NCI-H82 treated with DMSO at 0.1 percent for 48 hours (cell line): ENCODE data around the gene DOK5.

ENCODE experiments used
- DNase-seq: peaks from one replicate; lab custom pipeline; 2025; ENCODE audit not compliant: unreplicated experiment; lab: John Stamatoyannopoulos, UW

DOK5 gene

GRCh38 chr20:54556406-54556805 lies 81.0 kb downstream of the DOK5 start:
- DNase-seq = no peak

DNA sequence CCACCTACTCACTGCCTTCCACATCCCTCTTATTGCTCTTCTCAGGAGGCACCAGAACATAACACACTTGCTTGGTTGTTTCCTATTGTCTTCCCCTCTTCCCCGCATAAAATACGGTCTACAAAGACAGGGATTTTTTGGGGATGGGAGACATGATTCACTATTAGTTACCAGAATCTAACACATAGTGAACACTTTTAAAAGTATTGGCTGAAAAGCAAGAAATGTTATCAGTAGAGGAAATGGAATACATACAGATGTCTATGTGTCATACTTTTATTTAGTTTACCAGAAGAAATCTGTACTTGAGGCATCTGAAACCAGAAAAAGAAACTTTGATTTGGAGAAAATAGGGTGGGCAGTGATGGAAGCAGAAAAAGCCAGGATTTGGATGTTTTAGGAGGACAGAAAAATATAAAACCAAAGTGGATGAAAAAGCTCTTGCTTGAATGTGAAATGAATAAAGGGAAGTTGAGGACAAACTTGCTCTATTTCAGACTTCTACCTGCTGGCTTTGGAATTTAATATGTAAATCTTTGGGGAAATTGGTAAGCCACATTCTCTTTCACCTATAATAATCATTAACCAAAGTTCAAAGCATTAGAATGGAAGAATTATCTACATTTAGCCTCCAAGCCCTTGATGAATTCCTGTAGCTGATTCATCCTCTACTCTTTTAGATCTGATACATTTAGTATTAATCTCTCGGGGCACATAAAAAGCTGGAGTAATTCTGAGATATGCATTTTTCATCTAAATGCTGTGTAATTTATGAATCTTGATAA lies 82.6 kb downstream of the DOK5 start:
- DNase-seq = no peak

DNA sequence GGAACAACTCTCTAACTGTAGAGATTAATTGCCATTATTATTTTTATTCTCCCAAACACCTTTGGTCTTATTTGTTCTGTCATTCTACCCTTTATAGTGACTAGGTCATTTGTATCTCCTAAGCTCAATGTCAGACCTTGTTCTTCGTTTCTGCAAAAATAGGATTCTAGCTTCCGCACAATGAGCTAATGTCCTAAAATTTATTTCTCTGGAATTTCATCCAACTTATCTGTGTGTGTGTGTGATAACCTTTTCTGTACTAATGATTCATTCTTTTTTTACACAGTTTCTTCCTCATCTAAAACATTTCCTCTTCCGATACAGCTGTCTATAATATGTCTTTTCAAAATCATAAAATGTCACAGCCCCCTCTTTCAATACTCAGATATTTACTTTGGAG lies 84.5 kb downstream of the DOK5 start:
- DNase-seq = no peak

GRCh38 chr20:54560357-54560756 lies 85.0 kb downstream of the DOK5 start:
- no peak for DNase-seq

DNA sequence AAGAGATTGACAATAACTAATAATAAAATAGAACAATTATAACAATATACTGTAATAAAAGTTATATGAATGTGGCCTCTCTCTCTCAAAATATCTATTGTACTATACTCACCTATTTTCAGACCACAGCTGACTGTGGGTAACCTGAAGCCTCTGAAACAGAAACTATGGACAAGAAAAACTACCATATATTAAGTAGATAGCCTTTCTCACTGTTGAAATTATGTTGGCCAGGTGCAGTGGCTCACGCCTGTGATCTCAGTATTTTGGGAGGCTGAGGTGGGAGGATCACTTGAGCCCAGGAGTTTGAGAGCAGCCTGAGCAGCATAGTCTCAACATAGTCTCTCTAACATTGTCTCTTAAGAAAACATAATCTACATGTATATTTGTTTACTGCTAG lies 89.9 kb downstream of the DOK5 start:
- DNase-seq = no peak

DNA sequence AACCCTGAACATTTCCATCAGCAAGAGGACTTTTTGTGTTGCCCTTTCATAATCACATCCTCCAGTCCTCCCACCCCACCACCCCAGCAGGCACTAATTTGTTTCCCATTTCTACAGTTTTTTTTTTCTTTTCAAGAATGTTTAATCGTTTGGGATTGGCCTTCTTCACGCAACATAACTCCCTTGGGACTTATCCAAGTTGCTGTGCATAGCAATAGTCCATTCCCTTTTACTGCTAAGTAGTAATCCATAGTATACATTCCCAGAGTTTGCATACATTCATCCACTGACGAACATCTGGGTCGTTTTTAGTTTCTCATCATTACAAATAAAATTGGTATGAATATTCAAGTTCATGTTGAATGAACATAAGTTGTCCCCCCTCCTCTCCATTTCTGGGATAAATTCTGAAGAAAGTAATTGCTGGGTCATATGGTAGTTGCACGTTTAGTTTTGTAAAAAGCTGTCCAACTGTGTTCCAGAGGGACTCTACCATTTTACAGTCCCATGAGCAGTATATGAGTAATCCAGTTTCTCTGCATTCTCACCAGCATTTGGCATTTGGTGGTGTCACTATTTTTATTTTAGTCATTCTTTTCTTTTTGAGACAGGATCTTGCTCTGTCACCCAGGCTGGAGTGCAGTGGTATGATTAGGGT lies 90.8 kb downstream of the DOK5 start:
- DNase-seq = no peak

DNA sequence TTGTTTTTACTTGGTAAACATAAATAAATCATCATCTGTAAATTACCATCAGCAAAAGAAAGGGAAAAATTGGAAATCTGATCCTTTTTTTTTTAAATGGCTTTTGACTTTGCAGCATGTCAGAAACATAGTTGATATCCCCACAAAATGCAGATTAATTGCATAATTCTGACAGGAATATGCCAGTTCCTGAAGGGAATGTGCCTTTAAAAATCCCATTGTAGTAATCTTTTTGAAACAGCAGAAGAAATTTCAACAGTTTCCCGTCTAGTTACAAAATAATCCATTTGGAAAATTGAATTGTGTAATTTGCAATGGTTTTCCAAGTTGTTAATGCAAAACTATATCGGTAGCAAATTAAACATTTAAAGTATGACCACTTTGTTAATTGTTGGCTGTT lies 95.2 kb downstream of the DOK5 start:
- DNase-seq = no peak

DNA sequence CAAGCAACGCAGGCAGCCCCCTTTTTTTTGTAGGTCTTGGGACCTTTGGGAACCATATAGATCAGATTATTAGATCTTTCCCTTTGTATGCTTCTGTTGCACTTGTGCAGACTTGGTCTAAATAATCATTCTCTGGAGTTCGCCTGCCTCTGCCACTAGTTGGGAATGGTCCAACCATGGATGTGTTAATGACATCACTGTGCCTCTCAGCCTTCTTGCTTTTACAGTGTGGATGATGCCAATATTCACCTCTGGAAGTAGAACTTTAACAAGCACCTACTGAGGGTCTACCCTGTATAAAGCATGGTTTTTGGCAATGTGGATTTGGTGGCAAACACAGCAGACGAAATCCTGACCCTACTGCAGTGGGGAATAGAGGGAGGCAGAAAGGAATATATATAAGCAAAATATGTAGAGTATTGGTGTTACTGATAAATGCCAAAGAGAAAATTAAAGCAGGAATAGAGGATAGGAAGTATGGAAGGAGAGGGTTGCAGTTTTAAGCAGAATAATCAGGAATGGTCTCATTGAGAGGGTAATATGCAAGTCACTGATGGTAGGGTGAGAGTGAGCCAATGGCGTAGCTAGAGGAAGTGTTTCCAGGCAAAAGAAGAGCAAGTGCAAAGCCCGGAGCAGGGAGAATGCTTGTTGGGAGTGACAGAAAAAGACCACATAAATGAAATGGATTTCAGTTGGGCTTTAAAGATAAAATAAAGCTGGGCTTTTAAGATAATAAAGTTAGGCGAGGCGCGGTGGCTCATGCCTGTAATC lies 97.5 kb downstream of the DOK5 start:
- DNase-seq = no peak

DNA sequence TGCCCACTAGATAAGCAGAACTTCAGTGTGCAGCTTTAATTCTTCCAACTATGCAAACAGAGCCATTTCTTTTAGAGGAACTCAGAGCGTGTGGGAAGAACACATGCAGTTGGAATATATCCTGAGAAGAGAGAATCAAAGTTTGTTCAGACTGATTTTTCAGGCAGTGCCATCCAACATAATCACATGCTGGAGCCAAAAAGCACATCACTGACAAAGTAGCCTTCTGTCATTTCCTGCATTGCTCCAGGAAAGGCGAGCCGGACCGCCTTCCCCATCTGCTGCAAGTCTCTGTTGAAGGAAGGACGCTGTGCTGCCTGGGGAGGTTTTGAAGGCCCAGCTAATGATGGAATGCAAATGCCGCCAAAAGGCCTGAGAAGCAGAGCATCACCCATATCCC lies 98.4 kb downstream of the DOK5 start:
- no peak for DNase-seq

- no peak for DNase-seq
These were observed 101.1 kb downstream of the DOK5 start for GRCh38 chr20:54576518-54576917.

- DNase-seq = no peak
These were observed 102.2 kb downstream of the DOK5 start for GRCh38 chr20:54577637-54578036.

- DNase-seq = no peak
These were observed 109.8 kb downstream of the DOK5 start for GRCh38 chr20:54585217-54585616.

DNA sequence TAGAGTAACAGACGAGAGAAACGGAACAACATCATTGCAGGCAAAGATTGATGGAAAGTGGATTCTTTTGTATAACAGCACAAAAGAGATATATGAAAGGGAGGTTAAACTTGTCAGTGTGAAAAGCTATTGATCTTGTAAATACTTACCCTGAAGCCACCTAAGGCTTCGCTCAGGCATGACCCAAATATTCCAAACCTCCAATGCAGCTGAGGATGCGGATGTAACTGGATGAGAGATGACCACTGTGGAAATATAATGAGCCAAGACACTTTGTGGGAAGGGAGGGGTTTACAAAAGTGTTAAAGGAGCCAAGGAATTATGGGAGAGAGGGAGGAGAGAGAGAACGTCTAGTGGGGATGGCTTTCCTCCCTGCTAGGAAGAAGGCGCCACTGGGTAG lies 112.0 kb downstream of the DOK5 start:
- no peak for DNase-seq

GRCh38 chr20:54589402-54590030 lies 114.1 kb downstream of the DOK5 start:
- no peak for DNase-seq

GRCh38 chr20:54590856-54591255 lies 115.5 kb downstream of the DOK5 start:
- no peak for DNase-seq

- DNase-seq = no peak
These were observed 121.3 kb downstream of the DOK5 start for GRCh38 chr20:54596651-54597050.

- DNase-seq = no peak
These were observed 123.0 kb downstream of the DOK5 start for GRCh38 chr20:54598352-54598751.

DNA sequence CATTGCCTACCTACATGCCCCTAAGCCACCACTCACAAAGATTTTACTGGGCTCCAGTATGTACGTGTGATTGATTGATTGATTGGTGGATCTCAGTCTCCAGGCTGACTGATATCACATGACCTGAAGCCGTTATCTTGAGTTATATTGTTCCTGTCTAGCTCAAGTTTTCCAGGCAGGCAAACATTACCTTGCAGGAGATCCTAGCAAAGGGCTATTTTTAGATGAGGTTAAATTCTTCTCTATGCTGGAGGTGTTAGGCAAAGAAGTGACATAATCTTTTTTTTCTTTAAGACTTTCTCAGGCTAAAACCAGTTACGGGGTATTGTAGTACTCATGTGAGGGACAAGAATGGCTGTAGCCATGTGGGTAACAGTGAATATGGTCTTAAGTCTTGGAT lies 125.2 kb downstream of the DOK5 start:
- DNase-seq = no peak

DNA sequence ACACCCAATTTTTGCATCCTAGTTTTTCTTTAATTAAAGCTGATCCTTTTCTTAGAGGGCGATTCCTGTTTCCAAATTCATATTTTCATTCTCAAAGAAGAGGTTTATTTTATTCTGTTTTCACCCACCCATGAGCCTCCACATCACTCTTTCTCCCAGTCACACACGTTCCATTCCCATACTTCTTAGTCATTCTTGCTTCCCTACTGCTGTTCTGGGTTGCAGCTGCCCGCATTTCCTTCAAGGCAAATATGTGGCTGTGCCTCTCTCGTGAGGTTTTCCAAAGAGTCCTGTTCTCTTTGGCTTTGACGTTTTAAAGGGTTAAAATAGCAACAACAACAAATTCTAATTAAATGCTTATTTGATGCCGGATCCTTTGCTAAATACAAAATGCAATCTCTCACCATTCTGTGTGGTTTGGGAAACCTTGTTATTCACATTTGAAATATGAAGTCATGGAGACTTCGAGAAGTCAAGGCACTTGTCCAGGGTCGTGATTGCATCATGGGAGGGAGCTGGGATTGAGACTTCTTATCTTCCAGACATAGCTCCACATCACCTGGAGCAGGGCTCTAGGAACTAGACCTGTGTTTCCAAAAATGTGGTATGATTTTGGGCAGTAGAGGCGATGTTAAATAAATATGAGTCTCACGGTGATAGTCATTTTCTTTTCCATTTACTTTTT lies 126.6 kb downstream of the DOK5 start:
- no peak for DNase-seq

GRCh38 chr20:54605319-54605718 lies 129.9 kb downstream of the DOK5 start:
- DNase-seq = no peak

DNA sequence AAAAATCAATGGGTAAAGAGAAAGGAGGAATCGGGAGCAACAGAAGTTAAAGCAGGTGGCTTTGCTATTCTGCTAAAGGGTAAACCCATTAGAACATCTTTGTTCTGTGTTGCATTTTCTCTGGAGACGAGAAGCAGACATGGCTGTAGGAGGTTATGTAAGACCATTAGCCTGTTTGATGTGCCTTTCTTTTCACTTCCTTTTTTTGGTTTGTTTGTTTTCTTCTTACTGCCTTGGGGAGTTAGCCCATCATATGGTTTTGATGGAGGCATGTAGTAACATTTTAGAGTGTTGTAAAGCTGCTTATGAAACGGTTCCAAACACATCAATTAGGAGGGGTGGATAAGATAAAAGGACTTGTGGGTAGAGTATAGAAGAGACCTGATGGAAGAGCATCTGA lies 131.0 kb downstream of the DOK5 start:
- no peak for DNase-seq
